ENCODE data around the gene CCL11.

CCL11 gene

DNA sequence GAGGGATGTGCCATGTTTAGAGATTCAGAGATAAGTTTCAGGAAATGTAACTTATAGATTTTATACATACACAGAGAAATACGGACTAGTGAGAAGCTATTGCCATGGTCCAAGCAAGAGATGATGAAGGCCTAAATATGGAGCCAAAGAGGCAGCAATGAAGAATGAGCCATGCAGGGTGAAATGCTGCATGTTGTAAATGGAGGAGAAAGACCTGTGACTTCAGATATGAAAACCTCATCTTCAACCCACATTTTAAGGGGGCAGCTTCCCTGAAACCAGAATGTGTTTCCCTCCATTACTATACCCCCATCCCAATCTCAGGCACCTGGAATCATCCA, 27.6 kb upstream of the CCL11 start:
- DNase-seq, result no peak

DNA sequence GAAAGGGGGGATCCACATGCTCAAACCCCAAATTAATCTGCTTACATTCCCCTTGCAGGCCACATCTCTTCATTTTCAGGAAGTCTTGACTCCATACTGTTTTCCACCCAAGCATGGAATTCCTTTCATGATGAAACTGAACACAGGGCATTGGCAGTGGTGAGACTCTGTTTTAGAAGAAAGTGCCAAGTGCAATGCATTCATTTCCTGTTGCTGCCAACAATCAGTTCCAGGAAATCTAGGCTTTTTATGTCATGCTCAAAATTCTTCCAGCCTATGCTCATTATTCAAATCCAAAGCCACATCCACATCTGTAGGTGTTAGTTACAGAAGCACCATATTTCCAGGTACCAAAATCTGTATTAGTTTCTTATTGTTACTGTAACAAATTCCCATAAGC, 26.4 kb upstream of the CCL11 start:
- no peak for DNase-seq

DNA sequence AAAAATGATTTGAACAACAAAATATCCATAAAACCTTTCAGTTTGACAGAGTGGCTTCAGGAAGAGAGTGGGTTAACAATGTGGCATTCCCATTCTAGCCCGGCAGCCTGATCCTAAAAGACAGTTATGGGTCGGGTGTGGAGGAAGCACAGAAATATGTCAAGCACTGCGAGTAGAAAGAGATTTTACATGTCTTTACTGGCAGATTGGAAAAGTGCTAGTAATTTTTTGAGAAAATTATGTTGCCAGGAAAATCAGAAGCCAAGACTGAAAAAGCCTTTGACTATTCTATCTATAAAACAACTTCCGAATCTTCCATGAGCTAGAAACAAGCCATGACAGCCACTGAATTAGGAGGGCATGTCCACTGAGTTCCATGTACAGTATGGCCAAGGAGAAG, 24.7 kb upstream of the CCL11 start:
- no peak for DNase-seq

DNA sequence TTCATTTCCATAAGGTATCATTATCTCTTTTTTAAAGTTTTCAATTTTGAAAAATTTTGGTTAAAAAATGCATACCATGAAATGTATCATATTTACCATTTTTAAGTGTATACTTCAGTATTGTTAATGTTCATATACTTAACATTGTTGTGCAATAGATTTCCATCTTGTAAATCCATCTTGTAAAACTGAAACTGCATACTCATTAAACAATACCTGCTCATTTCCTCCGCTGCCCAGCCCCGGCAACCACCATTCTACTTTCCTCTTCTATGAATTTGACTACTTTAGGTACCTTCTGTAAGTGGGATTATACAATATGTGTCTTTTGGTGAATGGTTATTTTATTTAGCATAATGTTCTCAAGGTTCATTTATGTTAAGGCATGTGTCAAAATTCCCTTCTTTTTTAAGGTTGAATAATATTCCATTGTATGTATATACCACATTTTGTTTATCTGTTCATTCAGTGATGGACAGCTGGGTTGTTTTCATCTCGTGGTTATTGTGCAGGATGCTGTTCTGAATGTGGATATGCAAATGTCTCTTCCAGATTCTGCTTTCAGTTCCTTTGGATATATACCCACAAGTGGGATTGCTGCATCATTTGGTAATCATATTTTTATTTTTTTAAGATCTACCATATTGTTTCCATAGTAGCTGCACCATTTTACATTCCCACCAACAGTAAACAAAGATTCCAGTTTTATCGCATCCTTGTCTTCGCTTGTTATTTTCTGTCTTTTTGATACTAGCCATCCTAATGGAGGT, 23.8 kb upstream of the CCL11 start:
- DNase-seq, result no peak

DNA sequence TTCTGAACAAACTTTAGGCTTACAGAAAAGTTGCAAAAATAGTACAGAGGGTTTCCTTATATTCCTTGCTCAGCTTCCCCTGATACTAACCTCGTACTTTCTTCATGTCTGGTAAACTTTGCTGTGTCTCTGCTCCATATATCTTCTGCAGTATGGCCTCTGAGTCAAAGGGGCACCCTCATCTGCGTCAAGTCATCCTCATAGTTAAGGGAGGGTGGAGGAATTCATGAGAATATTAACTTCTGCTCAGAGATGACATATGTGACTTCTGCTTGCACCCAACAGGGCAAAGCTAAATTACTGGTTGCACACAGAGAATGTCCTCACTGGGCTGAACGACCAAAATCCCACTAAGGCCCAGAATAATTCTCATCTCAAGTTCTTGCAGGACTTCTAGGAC, 19.8 kb upstream of the CCL11 start:
- DNase-seq, result no peak

DNA sequence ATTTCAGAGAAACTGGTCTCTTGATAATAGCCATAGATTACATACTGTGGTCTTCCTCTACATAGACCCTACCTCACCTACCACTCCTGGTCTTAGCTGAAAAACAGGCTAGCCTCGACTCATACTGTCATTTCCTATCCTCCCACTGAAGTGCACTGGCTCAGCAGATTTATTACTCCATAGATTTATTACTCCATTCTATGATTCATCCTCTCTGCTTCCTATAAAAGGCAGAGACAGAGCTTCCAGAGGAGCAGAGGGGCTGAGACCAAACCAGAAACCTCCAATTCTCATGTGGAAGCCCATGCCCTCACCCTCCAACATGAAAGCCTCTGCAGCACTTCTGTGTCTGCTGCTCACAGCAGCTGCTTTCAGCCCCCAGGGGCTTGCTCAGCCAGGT, 15.6 kb upstream of the CCL11 start, which contains the start of gene CCL7:
CCL7 (plus strand) TSS at position 253 of the 400 bp plus-strand sequence; CDS start at position 323, 70 bp downstream.
- no peak for DNase-seq

DNA sequence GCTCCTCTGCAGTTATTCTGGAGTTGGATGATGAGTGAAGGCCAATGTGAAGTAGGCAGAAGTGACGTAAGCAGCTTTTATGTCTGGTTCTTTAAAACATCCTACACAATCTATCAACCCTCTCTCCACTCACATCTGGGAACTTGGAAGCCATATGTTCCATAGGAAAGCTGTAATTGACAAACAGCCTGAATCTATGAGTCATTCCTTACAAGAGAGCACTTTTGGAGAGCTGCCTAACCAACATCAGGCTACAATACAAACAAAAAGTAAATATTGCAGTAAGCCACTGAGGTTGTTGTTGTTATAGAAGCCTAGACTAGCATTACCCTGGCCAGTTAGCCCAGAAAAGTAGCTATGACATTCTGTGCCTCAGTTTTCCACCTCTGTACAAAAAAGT, 9.7 kb upstream of the CCL11 start:
- no peak for DNase-seq

DNA sequence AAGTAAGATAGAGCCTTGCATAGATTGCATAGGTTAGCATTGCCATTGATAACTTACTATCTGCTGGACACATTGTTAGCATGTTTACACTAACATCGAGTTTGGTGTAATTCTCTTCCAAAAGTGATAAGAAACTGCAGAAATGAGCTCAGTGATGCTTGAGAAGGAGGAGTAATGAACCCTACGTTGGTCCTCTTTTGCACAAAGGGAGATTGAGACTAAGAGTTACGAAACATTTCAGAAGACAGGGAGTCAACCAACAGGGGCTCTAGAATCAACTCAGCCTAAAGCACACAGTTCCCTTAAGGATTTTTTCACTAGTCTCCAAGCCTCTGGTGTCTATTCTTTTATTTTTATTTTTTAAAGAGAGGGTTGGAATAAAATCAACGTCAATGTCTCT, 8.7 kb upstream of the CCL11 start:
- DNase-seq, result no peak

DNA sequence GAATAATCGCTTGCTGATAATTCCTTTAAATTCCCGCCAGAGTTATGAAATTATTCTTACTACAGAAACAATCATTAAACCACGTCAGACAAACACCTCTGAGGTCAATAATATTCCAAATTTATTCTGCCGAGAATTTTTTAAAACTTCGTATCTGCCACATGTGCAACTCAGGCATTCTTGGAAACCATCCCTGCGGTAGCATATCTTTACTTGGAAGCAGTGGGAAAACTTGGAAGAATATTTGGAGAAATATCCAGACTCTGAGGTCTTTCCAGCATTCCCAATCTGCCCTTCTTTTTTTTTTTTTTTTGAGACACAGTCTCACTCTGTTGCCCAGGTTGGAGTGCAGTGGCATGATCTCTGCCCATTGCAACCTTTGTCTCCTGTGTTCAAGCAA, 2.0 kb upstream of the CCL11 start:
- DNase-seq, result no peak

DNA sequence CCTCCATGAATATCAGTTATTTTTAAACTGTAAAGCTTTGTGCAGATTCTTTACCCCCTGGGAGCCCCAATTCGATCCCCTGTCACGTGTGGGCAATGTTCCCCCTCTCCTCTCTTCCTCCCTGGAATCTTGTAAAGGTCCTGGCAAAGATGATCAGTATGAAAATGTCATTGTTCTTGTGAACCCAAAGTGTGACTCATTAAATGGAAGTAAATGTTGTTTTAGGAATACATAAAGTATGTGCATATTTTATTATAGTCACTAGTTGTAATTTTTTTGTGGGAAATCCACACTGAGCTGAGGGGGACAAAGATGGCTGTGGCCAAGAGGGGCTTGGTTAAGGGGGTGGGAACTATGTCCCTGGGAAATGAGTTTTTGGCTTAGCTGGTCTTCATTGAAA, 2.3 kb downstream of the CCL11 start:
- DNase-seq, result no peak

DNA sequence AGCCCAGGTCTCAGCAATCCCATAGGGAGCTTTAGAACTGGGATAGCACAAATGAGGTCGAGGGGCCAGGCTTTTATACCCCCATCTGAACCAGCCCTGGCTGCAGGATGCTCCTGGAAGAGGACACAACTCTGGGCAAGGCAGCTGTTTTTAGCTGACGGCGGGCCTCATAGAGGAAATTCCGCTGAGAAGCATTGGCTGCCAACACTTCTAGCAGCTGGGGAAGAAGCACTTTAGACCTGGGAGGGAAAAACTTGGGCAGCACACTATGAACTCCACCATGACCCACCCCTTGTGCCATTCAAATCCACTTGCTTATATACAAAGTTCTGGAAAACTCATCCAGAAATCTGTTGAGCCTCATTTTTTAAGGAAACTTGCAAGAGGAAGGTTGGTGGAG, 5.0 kb downstream of the CCL11 start:
- DNase-seq, result no peak

DNA sequence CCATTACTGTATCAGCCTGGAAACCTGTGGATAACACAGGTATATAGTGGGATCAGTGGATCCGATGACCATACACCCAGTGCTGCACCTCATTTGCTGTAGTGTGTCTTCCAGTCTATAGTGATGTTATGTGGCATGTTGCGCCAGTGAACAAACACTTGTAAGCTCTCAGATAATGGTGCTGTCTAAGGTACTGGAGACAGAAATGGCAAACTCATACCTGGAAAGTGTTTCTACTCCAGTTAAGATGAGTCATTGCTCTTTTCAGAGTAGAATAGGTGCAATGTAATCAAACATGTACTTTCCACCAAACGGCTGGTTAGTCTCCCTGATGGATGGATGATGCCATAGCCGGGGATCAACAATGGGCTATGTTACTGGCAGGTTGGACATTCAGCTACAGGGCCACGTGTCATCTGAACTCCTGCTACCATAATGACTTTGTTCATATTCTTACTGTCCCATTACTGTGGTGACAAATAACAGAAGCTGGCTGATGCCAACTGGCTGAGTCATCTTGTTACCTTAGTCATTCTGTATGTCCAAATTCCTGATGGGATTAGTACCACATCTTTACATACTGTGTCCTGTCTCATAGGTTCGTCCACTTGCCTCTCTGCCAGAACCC, 6.3 kb downstream of the CCL11 start:
- DNase-seq, result no peak

DNA sequence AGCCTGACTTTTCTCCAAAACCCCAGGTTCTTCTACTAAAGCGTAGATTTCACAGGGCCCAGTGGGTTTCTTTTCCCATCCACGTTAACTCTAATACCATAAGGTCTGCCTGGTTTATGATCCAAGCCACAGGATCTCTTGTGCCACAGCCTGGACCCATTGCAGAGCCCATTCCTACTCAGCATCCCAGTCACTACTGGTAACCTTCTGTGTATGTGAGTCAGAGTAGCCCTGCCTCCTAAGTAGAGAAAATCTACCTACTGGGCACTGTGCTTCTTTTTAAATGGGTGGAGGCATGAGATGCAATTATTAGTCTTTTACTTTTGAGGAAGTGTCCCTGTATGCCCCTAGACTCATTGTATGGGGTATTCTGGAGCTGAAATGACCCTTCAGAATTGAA, 13.5 kb downstream of the CCL11 start:
- no peak for DNase-seq

DNA sequence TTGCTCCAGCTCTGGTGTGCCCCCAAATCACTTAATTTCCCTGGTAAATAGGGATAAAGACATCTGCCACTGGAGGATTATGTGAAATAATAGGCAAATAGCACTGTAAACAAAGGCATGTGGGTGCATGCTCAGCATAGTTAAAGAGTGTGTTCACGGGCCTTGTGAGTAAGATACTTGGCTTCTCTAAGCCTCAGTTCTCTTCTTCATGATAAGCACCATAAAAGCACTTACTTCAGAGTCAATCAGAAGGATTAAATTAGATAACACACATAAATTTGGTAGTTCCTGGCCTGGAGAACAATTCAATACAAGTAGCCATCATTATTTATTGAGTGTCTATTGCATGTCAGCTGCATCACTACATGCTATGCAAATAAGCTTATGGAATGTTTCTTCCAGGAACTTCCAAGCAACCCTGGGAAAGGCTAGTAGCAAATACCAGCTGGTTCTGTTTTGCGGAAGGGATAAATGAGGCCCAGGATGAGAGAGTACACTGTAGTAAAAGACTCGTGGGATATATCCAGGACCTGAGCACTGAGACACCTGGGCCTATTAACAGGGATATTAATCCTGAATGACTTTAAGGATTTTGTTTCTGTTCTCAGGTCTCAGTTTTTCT, 14.5 kb downstream of the CCL11 start:
- no peak for DNase-seq

DNA sequence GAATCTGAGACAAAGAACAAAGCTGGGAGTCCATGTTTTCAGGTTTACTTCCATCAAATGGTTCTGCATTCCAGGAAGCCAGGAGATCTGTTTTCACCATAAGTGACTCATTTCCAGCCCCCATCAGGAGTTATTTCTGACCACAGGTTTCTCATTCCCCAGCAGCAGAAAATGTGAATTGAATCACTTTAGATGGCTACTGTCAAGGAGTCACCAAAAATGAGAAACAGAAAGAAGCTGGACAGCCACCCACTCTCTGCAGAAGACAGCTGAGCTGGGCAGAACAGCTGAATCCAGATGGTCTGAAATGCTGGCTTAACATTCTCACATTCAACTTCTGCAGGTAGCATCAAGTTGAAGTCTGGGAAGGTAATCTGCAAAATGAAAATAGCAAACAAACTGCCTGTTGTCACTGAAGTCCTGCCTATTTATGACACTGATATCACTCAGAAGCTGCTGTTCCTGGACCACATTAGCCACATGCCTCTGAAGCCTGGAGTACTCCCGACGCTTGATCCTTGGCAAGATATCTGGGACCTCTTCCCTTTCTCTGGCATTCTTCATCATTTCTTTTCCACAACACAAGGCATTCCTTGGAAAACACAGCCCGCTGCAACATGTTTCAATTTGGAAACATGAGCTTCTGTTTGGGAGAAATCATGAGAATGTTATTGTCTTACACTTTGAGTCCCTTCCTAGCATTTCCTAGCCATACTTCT, 15.3 kb downstream of the CCL11 start:
- no peak for DNase-seq

DNA sequence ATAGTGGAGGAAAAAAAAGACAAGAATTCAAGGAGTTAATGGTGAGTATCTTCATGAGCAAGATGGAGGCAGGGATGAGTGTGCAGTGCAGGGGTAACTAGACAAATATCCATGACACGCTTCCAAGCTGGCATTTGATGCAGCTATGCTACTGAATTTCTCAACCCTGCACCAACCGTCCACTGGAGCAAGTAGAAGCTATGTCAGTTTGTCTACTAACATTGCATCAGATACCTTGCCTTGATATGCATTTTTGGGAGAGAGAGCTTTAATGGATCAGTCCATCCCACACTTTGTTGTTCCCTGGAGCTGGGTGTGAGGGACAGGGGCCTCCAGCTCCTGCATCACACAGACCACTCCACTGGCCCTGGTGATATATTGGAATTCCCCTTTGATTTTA, 16.4 kb downstream of the CCL11 start:
- no peak for DNase-seq

DNA sequence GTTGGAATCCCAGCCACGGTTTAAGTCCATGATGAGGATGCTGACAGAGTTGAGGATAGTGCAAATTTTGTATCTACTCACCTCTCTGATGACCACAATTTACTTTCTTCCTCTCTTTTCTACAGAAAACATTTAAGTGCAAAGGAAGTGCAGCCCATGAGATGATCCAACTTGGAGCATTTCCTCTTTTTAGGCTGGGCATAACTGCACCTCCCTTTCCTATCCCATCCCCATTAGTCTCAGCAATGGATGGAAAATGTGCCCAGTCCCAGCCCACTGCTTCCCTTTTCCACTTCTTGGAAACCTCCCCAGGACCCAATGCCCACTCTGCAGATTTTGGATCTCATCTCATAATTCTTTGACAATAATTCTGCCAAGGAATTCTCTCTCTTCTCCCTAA, 17.1 kb downstream of the CCL11 start:
- no peak for DNase-seq

DNA sequence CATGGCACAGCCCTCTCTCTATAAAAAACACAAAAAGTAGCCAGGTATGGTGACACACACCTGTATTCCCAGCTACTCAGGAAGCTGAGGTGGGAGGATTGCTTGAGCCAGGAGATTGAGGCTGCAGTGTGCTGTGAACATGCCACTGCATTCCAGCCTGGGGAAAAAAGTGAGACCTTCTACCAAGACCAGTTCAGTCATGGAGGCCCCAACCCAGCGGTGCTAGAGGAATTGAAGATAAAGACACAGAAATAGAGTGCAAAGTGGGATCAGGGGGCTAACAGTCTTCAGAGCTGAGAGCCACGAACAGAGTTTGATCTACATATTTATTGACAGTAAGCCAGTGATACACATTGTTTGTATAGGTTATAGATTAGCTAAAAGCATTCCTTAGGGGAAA, 18.1 kb downstream of the CCL11 start:
- DNase-seq, result no peak

DNA sequence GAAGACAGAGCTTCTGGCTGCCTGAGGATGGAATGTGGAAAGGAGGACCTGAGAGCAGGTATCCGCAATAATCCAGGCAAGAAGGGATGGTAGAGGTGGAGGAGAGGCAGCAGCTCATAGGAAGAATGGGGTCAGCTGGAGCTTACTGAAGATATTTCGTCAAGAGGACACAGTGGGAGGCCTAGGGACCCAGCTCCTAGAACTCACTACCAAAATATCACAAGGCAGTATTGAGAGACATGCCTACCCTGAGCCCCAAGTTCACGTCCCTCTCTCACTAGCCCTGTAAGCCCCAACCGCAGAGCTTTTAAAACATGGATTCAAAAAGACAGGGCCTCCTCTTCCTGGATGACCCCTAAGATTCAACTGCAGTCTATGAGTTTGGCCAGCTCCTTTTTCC, 19.5 kb downstream of the CCL11 start:
- DNase-seq, result no peak

DNA sequence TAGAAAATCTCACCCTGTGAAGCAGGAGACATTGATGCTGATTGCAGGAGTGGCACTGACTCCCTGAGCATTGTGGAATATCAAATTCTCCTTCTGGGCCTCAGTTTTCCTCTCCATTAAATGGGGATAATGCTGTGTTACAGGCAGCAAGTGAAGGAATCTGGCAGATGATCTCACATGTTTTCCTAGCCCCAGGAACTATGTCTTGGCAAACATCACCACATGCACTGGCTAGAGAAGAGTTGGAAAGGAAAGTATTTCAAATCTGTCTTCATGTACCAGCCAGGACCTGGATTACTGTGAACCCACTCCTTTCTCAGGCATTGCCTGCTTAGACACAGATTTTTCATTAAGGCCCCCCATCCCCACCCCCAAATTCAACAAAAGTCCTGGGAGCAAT, 20.1 kb downstream of the CCL11 start:
- no peak for DNase-seq

DNA sequence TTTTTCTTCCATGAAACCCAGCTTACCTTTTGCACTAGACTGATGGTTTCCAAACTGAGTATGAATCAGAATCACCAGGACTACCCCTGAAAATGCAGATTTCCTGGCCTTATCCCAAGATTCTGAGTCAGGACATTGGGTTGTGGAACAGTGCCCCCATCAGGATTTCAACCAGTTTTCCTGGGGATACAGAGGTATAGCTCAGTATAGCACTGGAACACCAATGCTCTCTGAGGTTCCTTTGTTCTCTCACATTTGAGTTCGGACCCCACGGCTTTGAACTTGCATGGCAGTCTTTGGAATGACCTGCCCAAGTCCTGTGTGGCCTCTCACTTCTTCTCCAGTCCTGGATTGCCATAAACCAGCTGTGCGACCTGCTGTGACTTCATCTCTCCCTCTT, 20.9 kb downstream of the CCL11 start:
- DNase-seq, result no peak

DNA sequence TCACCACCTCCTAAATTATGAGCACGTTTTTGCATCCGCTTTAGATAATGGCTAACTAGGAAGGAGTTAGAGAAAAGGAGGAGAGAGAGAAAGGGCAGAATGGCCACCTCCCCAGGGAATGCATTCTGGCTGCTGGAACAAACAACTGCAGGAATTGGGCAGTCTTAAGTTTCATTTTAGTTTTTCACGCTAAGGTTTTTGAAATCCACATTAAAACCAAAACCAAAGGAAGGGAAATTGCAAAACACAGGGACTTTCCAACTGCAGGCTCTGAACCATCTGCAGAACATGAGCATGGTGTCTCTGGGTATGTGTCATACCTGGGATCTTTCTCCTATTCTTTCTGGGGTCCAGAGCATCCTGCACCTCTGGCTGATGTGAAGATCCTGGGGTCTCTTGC, 21.6 kb downstream of the CCL11 start:
- no peak for DNase-seq

DNA sequence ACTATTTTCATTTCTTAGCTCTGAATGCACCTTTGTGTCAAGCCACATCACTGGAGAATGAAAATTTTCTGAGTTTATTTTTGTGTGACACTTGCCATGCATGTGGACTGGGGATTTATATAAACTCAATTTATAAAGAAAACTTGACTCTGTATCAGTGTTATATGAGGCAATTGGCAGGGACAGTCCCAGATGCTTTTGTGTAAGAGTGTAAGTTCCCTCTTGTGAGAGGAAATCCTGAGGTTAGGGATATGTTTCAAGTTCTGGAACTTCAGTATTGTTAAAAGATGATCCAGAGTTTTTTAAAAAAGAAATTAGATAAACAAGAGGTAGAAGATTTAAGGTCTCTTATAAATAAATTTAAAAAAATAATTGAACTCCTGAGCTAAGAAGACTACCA, 22.8 kb downstream of the CCL11 start:
- no peak for DNase-seq

DNA sequence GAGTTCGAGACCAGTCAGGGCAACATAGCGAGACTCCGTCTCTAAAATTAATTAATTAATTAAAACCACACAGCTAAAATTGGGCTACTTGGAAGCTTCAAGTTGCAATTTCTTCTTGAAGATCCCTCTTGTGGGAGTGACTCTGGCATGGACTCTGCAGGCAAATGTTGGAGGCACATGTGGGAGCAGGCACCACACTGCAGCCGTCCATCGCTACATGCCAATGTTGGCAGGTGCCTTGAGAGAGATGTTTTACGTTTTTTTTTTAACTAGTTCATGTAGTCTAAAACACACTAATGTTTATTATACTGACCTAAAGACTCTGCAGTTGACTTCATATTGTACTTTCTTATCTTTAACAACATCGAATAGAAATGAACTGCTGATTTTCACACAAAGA, 25.7 kb downstream of the CCL11 start:
- no peak for DNase-seq
